HG03139 (cell line): ENCODE measurements around the gene ERCC4.

Source experiments
- ATAC-seq: cut with Tn5 transposase; IDR thresholded peaks from one replicate; pipeline ENCODE4 v1.9.1; 2021; ENCODE audit not compliant: unreplicated experiment

ERCC4 gene

GRCh38 chr16:13988038-13988437 is 68.1 kb downstream of the ERCC4 start:
- ATAC-seq, result no peak

- ATAC-seq, result no peak
Observed at GRCh38 chr16:13992322-13992721, 72.4 kb downstream of the ERCC4 start.

GRCh38 chr16:13992976-13993375 is 73.0 kb downstream of the ERCC4 start:
- ATAC-seq, result no peak

GRCh38 chr16:13994239-13995106 is 74.5 kb downstream of the ERCC4 start:
- ATAC-seq, result no peak

GRCh38 chr16:13995194-13995593 is 75.2 kb downstream of the ERCC4 start:
- no peak for ATAC-seq

- ATAC-seq, result no peak
Observed at GRCh38 chr16:13996778-13997288, 76.9 kb downstream of the ERCC4 start.

- ATAC-seq, result no peak
Observed at GRCh38 chr16:13997526-13997925, 77.6 kb downstream of the ERCC4 start.

- ATAC-seq, result peak; percentile 92
Observed at GRCh38 chr16:13997933-13998332, 78.0 kb downstream of the ERCC4 start.

- ATAC-seq, result no peak
Observed at GRCh38 chr16:13999071-13999894, 79.3 kb downstream of the ERCC4 start.

- no peak for ATAC-seq
Observed at GRCh38 chr16:13999895-14000425, 80.0 kb downstream of the ERCC4 start.

- no peak for ATAC-seq
Observed at GRCh38 chr16:14001521-14001920, 81.6 kb downstream of the ERCC4 start.
